Measurements from ENCODE around the gene IDI1.
A peak's percentile ranks its signal among the peaks of the same experiment; 100 is the strongest.
"Not testable (repeated sequence)": the region's sequence is repeated elsewhere in the genome, so short reads cannot be mapped to it uniquely, and the experiment has no call there.

The IDI1 gene

DNA sequence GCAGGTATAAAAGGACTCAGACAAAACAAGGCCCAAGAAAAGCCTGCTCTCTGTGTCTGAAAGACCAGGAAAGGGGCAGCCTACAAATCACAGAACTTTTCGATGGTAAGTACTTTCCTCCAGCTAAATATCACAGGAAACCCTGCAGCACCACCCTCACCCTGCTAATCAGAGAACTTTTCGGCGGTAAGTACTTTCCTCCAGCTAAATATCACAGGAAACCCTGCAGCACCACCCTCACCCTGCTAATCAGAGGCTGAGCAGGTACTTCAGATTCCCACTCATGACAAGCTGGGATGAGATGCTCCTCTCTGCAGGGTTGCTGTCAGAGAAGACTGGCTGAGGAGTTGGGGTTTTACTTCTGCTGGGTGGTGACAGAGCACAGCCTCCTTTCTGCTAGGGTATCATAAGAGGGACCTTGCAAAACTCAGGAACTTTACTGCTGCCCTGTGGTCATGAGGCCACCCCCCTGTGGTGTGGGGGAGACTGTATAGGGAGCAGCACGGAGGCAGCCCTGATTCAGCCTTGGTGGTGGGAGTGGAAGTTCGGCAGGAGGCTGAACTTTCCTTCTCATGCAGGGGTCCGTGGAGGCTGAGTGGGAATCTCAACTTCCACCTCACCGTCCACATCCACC lies 14.4 kb upstream of the IDI1 start:
- no peak for DNase-seq

DNA sequence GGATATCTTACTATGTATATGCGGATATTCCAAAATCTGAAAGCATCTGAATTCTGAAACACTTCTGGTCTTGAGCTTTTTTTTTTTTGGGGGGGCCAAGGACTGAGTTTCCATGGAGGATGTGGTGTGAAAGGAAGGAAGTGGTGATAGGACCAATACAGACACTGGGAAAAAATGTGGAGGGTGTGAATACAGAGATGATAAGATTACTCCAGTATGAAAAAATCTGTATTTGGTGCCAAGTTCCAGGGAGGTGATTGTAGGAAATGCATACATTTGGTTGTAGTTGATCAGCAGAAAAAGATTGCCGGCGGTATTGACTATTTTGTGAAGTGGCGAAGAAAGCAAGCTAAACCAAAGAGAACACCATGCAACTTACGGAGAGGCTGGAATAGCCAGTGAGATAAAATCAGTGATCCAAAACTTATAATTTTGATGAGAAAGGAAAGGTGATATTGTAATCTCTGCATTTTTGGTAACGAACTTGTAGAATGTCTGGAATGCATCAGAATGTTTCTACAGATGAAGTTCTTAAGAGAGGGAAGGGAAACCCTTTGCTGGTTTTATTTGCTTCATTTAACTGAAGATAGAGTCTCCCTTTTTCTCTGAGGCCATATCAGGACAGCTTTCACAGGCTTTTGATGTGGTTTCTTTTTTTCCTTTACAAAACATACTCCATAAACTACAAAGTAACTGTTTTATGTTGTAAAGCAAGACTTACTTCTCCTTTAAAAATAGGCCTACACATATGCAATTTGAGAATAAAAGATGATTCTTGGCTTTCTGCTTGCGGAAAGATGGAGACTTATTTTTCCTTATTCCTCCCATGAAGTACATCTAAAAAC lies 13.2 kb upstream of the IDI1 start:
- DNase-seq = no peak

DNA sequence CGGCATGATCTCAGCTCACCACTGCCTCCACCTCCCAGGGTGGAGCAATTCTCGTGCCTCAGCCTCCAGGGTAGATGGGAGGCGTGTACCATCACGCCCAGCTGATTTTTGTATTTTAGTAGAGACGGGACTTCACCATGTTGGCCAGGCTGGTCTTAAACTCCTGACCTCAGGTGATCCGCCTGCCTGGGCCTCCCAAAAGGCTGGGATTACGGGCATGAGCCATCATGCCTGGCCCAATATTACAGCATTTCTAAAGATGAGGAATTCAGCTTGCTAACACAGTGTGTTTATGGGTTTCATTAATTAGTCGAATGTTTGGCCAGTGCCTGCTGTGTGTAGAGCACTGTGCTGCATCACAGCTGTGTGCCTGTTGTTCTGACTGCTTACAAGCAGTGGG lies 11.0 kb upstream of the IDI1 start:
- DNase-seq = no peak

DNA sequence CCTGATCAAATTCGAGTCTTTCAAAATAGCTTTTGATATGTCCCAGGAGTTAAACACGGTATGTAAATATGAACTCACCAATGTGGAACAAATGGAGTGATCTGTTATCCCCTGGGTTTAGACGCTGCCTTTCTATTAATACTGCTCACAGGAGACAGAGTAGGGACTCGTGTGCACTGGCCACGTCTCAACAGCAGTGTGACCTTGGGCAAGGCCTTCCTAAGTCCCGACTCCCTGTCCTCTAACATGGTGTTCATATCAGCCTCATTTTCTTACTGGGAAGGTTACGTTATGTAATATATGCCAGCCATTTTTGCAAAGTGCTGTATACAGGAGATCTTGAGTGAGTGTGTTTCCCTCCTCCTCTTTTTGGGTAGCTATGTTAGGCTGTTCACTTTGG lies 9.1 kb upstream of the IDI1 start:
- no peak for DNase-seq

DNA sequence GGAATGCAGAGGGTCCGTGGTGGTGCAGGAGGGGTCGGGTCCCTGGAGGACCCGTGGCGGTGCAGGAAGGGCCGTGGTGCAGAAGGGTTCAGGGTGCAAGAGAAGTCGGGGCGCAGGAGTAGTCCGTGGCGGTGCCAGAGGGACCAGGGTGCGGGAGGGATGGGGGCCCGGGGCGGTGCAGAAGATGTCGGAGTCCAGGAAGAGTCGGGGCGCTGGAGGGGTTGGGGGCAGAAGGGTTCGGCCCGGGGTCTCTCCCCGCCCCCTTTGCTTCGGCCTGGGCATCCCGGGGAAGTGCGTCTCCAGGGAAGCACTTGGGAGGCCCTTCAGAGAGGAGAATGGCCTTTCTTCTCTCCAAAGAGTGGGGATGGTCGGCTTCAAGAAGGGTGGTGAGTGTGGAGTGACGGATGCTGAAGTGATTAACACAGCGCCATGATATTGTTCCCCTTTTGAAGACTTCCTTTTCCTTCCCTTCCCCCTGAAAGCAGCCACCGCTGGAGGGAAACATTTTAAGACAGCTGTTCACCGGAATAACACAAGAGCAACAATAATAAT lies 8.3 kb upstream of the IDI1 start:
- no peak for DNase-seq

DNA sequence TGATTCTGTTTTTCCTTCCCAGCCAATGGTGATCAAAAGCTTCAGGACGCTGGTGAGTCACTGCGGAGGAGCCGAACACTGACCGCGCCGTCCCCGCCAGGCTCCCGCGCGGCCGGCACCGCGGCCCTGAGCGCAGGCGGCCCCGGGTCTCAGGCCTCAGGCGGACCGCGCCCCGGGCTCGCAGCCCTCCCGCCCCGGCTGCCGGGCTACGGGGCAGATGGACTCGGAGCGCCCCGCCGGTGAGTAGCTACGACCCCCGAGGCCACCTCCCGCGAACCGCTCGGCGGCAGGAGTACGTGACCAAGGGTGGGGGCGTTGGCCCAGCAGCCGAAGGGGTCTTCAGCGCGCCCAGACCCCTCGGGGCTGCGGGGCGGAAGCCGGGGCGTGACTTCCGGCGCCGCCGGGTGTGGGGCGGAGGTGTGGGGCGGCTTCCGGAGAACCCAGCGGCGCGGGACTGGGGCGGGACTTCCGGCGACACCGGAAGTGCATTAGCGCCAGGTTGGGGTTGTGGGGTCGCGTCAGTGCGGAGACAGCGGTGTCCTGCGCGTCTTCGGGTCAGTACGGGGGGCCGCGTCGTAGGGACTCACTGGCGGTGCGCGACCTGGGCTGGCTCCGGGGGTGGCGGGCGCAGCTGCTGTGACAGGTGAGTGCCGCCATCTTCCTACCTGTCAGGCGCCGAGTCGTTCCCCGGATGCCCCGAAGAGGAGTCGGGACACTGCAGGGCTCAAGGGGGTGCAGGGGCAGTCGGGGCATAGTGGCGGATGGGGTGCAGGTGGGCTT lies 7.6 kb upstream of the IDI1 start, which contains the start of gene WDR37:
Gene WDR37 (plus strand): TSS at position 60 of the 780 bp plus-strand sequence. CDS start 15,771 bp downstream, outside the sequence.
- peak; percentile 89 for DNase-seq

DNA sequence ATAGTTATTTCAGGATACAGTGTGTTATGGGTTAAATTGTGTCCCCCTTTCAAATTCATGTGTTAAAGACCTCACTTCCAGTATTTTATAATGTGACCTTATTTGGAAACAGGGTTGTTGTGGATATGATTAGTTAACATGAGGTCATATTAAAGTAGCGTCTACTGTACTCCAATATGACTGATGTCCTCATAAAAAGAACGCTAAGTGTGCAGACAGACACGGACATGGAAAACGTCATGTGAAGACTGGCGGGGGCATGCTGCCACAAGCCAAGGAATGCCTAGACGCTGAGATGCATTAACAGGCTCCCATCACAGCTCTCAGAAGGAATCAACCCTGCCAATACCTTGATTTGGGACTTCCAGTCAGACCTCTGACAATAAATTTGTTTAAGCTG lies 5.8 kb upstream of the IDI1 start:
- no peak for DNase-seq

DNA sequence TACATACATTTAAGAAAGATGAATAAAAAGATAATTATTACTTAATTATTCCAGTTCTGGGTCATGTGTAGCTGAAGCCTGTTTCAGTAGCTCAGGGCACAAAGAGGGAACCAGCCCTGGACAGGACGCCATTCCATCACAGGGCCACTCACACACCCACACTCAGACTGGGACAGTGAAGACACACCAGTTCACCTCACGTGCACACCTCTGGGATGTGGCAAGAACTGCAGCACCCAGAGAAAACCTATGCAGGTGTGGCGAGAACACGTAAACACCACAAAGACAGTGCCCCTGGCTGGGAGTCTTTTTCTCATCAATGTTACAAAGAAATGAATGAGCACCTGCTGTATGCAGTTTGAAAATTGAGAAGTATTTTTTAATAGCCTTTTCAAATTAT lies 1.6 kb upstream of the IDI1 start:
- no peak for DNase-seq

DNA sequence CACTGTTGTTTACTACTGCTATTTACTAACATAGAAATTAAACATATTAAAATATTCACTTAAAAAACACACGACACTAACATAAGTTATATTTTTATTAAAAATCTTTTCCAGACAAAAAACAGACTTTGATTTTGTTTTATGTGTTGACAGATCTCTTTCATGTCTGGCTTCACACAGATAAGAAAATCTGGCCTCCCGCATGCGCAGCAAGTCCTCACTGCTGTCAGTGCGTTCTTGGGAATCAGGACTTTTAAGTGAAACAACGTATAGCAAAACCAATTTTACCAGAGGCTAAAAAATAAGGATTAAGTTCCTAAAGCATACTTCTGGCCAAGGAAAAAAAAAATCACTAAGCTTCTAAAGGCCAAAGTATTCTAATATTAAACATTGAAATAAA lies 1.2 kb upstream of the IDI1 start:
- DNase-seq = no peak

DNA sequence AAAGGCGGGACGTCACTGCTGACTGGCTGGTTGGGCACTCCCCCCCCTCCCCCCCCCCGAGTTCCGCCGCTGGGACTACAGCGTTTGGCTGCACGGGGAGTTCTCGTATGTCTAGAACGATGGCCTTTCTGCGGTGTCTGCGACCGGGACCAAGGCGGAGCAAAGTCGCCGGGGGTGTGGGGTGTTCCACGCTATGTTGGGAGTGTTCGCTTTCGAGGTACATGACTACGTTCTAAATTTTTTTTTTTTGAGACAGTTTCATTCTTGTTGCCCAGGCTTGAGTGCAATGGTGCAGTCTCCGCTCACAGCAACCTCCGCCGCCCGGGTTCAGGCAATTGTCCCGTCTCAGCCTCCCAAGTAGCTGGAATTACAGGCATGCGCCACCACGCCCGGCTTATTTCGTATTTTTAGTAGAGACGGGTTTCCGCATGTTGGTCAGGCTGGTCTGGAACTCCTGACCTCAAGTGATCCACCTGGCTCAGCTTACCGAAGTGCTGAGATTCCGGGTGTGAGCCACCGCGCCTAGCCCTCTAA lies 573 bp upstream of the IDI1 start:
- DNase-seq = no peak

DNA sequence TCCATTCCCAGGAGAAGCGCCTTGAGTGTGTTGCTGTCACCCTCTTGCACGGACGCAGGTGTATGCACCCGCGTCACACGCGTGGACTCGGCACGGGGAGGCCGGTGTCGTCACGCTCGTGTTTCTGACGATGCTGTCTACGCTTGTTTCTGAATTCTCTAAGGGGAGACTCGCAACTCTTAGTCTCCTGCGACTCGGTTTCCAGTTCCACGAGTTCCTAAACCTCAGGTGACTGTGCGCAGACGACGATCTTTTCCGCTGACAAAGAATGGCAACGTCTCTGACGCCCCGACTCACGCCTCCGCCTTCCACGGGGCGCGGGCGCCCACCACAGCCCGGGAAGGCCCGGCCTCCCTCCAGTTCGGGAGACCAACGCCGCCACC lies 579 bp downstream of the IDI1 start:
- no peak for DNase-seq

DNA sequence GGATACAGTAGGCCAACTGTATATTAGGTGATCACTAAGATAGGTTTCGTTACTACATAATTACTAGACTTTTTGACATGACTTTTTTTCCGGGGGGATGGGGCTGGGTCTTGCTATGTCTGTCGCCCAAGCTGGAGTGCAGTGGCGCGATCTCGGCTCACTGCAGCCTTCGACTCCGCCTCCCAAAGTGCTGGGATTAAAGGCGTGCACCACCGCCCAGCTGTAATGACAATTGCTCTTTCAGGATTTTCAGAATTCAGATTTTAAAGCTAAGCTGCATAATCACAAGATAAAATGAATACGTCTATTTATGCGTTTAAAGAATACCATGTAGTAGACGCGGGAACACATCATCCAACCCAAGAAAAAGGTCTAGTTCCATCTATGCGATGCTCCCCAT lies 982 bp downstream of the IDI1 start:
- no peak for DNase-seq

DNA sequence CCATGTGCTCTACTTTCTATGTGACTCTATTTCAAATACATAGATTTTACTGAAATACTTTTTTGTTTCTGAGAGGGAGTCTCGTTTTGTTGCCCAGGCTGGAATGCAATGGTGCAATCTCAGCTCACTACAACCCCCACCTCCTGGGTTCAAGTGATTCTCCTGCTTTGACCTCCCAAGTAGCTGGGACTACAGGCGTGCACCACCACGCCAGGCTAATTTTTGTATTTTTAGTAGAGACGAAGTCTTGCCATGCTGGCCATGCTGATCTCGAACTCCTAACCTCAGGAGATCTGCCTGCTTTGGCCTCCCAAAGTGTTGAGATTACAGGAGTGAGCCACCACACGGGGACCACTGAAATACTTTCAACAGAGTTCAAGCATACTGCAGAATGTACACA lies 3.5 kb downstream of the IDI1 start:
- DNase-seq = no peak

DNA sequence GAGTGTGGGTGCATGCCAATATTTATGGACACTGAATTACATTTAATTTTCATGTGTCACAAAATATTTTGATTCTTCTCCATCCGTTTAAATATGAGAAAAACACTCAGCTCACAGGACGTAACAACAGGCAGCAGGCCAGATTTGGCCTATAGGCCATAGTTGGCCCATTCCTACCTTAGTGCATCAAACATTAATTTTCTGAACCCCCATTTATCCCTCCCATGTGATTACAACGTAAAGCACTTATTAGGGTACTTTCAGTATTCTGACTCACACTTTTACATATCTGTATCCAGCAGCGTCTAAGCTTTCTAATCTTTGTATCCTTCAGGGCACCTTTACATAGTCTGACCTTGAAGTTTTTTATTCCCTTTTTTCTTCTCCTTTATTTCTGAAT lies 4.0 kb downstream of the IDI1 start:
- DNase-seq = no peak

DNA sequence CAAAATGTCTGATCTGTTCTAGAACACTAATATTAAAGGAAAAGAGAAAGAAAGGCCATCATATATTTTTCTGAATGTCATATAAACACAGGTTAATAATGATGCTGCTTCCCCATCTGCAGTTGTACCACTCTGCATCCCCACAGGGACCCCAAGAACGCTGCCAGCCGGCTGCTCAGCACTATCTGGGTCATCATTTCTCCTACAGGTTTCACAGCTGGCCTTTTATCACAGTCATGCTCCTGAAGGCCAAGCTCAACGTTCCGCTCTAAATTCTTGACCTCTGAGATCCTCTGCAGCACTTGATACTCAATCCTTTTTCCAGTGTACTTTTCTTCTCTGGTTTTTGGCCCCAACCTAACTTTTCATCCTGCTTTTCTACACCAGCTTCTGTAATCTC lies 4.8 kb downstream of the IDI1 start:
- DNase-seq = no peak

DNA sequence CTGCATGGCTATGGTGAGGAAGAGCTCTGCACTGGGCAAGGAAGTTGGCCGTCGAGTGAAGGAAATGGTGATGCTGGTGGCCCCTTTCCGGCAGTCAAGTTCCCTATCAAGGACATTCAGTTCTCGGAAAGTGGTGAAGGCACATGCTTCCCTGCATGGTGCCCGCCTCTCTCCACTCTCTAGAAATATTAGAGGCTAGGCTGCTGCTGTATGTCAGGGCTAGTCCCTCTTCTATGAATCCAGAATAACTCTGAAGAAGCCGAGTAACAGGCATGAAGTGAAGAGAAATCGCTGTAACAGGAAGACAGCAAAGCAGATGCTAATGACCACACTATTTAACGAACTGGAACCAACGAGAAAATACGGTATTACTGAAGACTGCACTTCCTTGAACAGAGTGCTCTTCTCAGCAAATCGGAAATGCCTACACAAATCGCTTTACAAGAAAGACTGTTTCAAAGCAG lies 5.4 kb downstream of the IDI1 start:
- no peak for DNase-seq

DNA sequence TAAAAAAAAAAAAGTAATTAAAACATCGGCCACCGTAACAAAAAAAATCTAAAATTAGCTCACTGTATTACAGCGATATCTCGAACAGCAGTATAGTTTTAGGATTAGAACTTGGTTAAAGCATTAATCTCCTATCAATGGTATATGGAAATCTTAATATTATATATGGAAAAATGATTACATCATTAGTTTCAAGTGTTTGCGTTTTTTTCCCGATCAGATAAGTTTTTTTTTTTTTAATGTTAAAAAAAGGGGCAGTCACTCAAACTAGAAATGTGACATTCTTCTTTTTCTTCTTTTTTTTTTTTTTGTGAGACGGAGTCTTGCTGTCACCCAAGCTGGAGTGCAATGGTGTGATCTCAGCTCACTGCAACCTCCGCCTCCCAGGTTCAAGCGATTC lies 7.4 kb downstream of the IDI1 start:
- DNase-seq = no peak

DNA sequence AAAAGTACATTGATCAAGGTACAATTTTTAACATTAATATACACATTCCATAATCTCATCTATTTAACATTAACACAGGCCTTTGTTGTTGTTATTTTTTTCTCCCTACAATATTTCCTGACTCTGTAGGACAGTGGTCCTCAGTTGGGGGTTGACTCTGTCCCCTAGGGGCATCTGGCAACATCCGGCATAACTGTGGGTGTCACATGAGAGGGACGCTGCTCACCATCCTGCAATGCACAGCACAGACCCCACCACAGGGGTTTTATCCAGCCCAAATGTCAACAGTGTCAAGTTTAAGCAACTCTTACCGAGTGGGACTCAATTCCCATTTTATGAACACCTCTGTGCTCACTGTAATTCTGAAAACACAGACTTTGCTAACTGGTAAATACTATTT lies 8.8 kb downstream of the IDI1 start:
- no peak for DNase-seq

DNA sequence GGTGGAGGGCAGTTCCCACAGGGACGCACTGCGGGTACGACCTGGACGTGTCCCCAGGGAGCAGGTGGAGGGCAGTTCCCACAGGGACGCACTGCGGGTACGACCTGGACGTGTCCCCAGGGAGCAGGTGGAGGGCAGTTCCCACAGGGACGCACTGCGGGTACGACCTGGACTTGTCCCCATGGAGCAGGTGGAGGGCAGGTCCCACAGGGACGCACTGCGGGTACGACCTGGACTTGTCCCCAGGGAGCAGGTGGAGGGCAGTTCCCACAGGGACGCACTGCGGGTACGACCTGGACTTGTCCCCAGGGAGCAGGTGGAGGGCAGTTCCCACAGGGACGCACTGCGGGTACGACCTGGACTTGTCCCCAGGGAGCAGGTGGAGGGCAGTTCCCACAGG lies 10.2 kb downstream of the IDI1 start:
- not testable (repeated sequence) for DNase-seq

DNA sequence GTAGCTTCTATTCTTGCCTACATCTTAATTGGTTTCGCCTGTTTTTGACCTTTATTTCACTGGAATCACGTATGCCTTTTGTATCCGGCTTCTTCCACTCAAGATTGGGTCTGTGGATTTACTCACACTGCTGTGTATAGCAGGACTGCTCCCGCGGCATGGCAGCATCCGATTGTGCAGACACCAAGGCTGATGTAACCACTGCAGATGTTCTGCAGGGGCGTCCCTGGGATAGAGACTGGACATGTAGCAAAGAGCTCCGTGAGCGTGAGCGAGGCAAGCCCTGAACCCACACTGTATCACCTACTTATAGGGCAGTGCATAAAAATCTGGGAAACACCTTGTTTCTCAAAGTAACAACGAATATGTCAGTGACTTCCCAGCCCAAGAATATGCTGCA lies 11.8 kb downstream of the IDI1 start:
- no peak for DNase-seq

DNA sequence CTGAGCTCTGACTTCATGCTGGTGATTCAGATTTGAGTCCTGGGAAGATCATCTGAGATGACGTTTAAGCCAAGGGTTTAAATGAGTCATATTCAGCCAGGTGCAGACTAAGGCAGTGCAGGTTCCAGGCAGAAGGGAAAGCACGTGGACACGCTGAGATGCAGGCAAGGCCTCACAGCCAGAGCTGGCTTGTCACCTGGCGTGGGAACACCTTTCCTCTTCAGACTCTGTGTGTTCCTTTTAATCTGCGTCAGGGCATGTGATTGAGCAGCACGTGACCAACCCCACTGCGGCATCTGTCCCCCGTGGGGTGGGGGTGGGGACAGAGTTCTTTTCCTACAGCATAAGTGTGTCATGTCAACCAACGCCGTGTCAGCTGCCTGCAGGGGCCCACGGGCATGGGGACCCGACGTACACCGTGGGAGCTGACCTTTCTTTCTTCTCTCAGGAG lies 12.6 kb downstream of the IDI1 start:
- no peak for DNase-seq

DNA sequence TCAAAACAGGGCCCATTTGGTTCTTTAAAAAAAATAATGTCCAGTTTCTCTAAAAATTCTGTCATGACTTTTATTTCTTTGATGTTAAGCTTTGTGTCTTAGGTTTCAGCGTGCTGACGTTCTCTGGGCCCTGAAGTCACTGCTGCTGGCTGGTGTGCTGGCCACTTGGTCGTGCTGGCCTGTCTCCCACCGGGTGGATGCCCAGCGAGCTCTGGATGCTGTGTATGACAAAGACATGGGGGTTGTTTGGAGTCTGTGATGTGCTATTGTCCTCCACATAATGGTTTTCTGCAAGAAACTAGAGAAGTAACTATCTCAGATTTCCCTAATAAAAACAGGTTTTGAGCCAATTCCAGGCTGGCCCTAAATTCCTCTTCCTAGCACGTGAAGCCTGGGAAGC lies 13.7 kb downstream of the IDI1 start:
- DNase-seq = no peak

DNA sequence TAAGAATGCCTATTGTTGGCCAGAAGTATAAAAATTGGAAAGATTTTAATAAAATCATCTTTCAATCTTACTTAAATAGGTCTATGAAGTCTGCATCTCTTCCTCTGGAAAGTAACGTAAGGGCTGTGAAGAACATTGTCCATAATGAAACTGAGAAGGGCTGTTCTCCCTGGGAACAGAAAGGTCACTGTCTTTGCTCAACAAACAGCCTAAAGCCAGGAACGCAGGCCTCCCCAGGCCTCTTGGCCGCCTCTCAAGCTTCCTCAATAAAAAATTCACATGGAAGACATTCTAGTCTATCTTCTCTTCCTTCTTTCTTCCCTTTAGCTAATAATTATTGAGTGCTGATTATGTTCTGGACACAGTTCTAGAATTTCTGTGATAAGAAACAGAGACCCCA lies 14.2 kb downstream of the IDI1 start:
- no peak for DNase-seq
